ENCODE data around the gene KRTAP5-8.
A peak's percentile ranks its signal among the peaks of the same experiment; 100 is the strongest.
"Not testable (repeated sequence)": the region's sequence is repeated elsewhere in the genome, so short reads cannot be mapped to it uniquely, and the experiment has no call there.

Gene KRTAP5-8

DNA sequence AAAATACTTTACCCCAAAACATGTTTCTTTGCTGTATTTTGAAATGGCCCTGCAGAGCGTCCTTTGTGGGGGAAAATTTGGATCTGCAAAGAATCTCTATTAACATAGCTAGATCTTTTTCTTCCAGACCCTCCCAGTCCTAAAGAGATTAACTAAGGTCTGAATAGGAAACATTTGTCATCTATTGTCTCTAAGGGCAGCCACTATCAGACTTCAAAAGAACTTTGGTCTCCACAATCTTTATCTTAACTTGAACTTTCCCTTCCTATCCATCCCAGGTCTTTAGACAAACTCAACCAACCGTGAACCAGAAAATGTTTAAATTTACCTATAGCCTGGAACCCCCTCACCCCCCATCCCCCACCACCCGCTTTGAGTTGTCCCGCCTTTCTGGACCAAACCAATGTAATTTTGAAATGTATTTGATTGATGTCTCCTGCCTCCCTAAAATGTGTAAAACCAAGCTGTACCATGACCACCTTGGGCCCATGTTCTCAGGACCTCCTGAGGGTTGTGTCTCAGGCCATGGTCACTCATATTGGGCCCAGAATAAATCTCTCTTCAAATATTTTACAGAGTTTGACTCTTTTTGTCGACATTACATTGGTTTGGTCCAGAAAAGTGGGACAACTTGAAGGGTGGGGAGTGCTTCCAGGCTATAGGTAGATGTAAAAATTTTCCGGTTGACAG is 6.8 kb downstream of the KRTAP5-8 start:
- no peak for DNase-seq

DNA sequence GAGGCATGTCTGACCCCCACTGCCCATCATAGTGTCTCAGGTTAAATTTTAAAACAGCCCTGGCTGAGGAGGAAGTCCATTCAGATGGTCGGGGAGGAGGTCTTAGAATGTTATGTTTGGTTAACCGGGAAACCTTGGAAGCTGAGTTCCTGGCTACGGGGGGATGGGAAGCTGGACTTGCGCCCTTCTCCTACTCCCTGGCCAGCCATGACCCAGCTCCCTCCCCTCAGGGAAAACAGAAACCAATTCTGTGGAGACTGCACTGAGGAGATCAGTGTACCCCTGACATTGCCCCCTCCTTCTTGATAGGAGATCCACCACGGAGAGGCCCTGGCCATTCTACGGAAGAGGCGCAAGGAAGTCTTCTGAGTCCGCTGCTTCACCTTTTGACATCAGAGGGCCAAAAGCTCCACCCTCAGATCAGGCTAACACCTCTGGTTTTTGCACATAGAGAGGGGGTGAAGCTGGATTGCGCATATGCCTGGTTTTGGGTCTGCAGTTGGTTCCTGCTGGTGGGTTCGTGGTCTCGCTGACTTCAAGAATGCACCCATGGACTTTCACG is 7.7 kb downstream of the KRTAP5-8 start:
- no peak for DNase-seq

DNA sequence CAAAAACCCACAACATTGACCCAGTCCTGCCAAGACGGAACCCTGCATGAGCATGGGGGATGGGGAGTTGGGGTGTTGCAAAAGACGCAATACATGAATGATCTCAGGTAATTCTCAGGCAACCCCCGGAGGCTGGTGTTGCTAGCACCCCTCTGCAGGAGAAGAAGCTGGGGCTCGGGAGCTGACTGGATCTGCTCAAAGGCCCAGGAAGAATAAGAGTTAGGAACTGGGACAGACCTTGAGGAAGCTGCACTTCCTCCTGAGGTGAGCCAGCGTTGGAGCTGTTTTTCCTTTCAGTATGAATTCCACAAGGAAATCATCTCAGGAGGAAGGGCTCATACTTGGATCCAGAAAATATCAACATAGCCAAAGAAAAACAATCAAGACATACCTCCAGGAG is 10.3 kb downstream of the KRTAP5-8 start, which contains the start of gene KRTAP5-9:
TSS of gene KRTAP5-9 (plus strand) at position 301 of the 400 bp plus-strand sequence. CDS start 238 bp downstream, outside the sequence.
- no peak for DNase-seq

DNA sequence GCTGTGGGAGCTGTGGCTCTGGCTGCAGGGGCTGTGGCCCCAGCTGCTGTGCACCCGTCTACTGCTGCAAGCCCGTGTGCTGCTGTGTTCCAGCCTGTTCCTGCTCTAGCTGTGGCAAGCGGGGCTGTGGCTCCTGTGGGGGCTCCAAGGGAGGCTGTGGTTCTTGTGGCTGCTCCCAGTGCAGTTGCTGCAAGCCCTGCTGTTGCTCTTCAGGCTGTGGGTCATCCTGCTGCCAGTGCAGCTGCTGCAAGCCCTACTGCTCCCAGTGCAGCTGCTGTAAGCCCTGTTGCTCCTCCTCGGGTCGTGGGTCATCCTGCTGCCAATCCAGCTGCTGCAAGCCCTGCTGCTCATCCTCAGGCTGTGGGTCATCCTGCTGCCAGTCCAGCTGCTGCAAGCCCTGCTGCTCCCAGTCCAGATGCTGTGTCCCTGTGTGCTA is 10.9 kb downstream of the KRTAP5-8 start:
- no peak for DNase-seq

- DNase-seq, result no peak
Observed at GRCh38 chr11:71551711-71552110, 13.9 kb downstream of the KRTAP5-8 start.

DNA sequence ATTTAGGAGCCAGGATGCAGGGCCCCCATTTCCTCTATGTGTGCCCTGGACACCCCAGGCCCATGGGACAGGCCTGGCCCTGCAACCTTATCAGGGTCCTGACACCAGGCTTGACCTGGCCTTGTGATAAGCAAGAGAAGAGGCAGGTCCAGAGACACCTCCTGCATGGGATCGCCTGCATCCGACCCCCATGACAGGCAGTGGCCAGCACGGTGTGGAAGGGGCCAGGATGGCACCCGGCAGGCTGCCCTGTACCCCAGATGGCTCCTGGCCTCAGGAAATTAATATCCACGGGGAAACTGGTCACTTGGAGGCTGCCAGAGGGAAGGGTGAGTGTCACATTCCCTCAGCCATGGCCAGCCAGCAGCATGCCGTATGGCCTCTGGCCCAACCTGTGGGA is 17.2 kb downstream of the KRTAP5-8 start:
- DNase-seq, result no peak

GRCh38 chr11:71555508-71555907 is 17.7 kb downstream of the KRTAP5-8 start:
- no peak for DNase-seq

DNA sequence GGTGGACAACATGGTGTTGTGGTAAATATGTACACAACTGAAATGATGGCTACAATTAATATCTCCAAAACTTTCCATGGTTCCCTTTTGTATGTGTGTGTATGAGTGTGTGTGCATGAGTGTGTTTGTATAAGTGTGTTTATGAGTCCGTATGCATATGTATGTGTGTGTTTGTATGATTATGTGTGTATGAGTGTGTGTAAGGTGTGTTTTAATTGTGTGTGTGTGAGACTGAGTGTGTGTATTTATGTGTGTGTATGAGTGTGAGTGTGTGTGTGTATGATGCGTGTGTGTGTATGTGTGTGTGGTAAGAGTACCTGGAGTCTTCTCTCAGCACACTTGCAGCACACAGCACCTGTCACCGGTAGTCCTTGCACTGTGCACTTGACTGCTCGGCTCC is 18.2 kb downstream of the KRTAP5-8 start:
- DNase-seq, result no peak

- no peak for DNase-seq
Observed at GRCh38 chr11:71557257-71557656, 19.4 kb downstream of the KRTAP5-8 start.

DNA sequence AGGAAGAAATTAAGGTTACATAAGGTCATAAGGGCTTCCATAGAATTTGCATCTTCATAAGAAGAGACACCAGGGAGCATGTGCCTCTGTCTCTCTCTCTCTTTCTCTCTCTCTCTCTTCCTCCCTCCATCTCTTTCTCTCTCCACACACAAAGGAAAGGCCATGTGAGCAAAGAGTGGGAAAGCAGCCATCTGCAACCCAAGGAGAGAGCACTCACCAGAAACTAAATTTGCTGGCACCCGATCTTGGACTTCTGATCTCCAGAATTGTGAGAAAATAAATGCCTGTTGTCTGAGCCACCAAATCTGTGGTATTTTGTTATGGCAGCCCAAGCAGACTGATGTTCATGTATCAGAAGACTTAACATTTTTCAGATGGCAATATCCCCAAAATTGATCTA is 21.2 kb downstream of the KRTAP5-8 start:
- DNase-seq, result no peak

- no peak for DNase-seq
Observed at GRCh38 chr11:71562120-71562519, 24.3 kb downstream of the KRTAP5-8 start.

DNA sequence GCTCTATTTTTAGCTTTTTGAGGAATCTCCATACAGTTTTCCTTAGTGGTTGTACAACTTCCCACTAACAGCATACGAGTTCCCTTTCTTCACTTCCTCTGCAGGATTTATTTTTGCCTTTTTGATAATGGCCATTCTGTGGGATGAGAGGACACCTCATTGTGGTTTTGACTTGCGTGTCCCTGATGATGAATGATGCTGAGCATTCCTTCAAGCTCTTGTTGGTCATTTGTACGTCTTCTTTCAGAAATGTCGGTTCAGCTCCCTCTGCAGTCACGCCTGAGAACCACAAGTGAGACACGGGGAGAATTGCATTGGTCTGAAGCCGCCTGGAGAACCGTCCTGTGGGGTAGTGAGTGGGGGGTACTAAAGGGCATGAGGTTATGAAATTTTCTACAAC is 25.6 kb downstream of the KRTAP5-8 start:
- DNase-seq, result no peak

DNA sequence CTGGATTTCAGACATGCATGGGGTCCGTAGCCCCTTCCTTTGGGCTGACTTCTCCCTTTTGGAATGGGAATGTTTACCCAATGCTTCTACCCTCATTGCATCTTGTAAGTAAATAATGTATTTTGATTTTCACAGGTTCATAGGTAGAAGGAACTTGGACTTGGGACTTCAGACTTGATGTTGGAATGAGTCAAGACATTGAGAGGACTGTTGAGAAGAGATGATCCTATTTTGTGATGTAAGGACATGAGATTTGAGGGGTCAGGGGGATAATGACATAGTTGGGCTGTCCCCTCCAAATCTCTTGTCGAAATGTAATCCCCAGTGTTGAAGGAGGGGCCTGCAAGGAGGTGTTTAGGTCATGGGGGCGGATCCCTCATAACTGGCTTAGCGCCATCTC is 26.6 kb downstream of the KRTAP5-8 start:
- no peak for DNase-seq

- no peak for DNase-seq
Observed at GRCh38 chr11:71565263-71565662, 27.4 kb downstream of the KRTAP5-8 start, which contains the start of gene KRTAP5-10. Gene KRTAP5-10 (plus strand): TSS chr11:71565563. CDS start chr11:71565588, 25 bp downstream.

GRCh38 chr11:71566081-71566620 is 28.3 kb downstream of the KRTAP5-8 start:
- DNase-seq, result no peak

DNA sequence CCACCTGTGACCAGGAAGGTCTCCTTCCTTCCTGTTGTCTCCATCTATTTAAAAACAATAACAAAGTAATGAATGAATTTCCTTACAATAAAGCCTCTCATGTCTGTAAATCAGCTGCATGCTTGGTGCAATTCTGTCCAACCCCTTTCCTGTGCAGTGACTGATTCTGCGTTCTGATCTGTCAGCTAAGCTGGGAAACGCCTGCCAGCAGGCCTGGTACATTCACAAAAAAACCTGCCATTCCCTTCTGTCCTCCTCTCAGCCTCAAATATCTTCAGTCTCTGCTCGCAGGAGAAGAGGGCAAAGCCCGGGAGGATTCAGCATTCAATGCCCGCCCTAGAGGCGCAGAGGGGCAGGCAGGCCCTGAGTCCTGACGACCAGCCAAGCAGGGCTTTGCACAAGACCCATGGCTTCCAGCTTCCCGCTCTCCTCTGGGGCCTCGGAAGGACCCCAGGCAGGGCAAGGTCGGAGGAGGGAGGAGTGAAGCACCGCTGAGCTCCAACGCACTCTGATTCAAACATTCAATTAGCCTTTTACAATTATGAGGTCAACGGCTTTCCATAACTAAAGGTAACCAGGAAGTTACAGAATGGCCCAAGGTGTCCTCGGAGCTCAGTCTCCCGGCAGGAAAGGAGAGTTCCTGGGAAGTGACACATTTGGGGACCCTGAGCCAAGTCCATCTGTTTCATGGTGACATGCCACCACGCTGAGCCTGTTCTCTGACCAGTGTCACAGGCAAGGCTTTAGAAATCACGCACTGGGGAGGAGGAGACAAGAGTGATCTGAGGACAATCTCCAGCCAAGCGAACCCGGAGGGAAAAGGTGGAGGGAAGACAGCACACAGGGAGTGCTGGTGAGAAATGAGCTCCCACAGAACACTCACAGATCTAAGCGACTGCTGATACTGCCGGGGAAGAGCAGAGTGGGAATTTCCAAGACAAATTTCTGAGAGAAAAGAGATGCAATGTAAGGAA is 29.1 kb downstream of the KRTAP5-8 start:
- DNase-seq, result not testable (repeated sequence)

GRCh38 chr11:71567633-71568032 is 29.8 kb downstream of the KRTAP5-8 start:
- not testable (repeated sequence) for DNase-seq

- DNase-seq, result peak; percentile 69
Observed at GRCh38 chr11:71568704-71569349, 31.0 kb downstream of the KRTAP5-8 start.

- DNase-seq, result not testable (repeated sequence)
Observed at GRCh38 chr11:71571101-71571850, 33.5 kb downstream of the KRTAP5-8 start.

GRCh38 chr11:71572811-71573210 is 35.0 kb downstream of the KRTAP5-8 start:
- DNase-seq, result no peak

DNA sequence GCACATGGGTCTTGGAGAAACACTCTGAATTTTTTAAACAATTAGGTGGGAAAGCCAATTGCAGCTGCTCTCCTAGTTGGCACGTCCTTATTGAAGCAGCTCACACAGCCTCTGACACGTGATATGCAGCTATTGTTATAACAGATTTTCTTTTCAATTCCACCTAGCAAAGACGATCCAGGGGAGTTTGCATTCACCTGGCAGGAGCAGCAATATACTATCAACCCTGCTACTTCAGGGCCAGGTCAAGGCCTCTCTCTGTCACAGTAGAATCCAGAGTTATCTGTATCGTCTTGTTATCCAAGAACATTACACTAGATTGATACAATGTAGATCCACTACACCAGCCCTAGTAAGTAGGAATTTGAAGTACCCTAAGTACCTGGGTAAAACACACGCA is 36.6 kb downstream of the KRTAP5-8 start:
- DNase-seq, result no peak
